ENCODE results near the gene TBL1XR1. TPM values are rescaled to one million over a fixed set of nuclear protein-coding genes. Genes with fewer than 3 reads are reported as not detected.

TBL1XR1 gene
- total RNA-seq, 1 donor from 2014 or later, result 372 TPM

DNA sequence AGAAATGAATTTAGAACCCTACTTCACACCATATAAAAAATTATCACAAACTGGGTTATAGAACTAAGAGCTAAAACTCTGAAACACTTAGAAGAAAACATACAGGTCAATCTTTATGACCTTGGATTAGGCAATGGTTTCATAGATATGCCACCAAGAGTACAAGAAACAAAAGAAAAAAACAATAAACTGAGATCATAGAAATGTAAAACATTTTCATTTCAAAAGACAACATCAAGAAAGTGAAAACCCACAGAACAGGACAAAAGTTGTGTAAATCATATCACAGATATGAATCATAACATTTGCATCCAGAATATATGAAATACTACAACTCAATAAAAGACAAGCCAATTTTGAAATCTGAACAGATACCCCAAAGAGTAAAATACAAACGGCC is 72.4 kb downstream of the TBL1XR1 start:
- CTCF ChIA-PET, result interaction anchor here (0.7 kb wide), 1 partner anchor 235 kb away, joined by 3 read pairs; no protein-coding TSS in a partner anchor
- POLR2A ChIA-PET, result interaction anchor here (1.6 kb wide), 1 partner anchor 235 kb away, joined by 3 read pairs; no protein-coding TSS in a partner anchor
- Mint-ChIP-seq H3K27ac (no peak overlapping the region), H3K9me3 (no peaks in the 10 kb centered on the region), H3K27me3 (no peaks in the 10 kb centered on the region), H3K4me3 (no peak overlapping the region), H3K36me3 (ENCODE audit: low read depth) (peaks cover 43% of the 10 kb centered on the region), H3K4me1 (peaks cover 75% of the 10 kb centered on the region)
- ATAC-seq (ENCODE audit: low read depth) (no peak), DNase-seq (no peak)
- no peak for TF ChIP-seq CTCF (IDR thresholded peaks at IDR 0.05)
- intact Hi-C loops (cut with micrococcal nuclease), result no loop called here

GRCh38 chr3:177123822-177124221 is 73.5 kb downstream of the TBL1XR1 start:
- Mint-ChIP-seq H3K27ac (no peak overlapping the region), H3K4me1 (peaks cover 78% of the 10 kb centered on the region), H3K9me3 (no peaks in the 10 kb centered on the region), H3K27me3 (no peaks in the 10 kb centered on the region), H3K36me3 (ENCODE audit: low read depth) (peaks cover 34% of the 10 kb centered on the region), H3K4me3 (no peak overlapping the region)
- intact Hi-C loops (cut with micrococcal nuclease), result loop anchor here (2.0 kb wide), 2 partner anchors 15 to 73 kb away; partner anchors contain the start of gene TBL1XR1
- no peak for ATAC-seq (ENCODE audit: low read depth)
- ChIA-PET POLR2A (interaction anchor here (1.6 kb wide), 1 partner anchor 236 kb away, joined by 3 read pairs; no protein-coding TSS in a partner anchor), CTCF (no interaction called here)
- DNase-seq, result no peak
- TF ChIP-seq CTCF (IDR thresholded peaks at IDR 0.05), result no peak

DNA sequence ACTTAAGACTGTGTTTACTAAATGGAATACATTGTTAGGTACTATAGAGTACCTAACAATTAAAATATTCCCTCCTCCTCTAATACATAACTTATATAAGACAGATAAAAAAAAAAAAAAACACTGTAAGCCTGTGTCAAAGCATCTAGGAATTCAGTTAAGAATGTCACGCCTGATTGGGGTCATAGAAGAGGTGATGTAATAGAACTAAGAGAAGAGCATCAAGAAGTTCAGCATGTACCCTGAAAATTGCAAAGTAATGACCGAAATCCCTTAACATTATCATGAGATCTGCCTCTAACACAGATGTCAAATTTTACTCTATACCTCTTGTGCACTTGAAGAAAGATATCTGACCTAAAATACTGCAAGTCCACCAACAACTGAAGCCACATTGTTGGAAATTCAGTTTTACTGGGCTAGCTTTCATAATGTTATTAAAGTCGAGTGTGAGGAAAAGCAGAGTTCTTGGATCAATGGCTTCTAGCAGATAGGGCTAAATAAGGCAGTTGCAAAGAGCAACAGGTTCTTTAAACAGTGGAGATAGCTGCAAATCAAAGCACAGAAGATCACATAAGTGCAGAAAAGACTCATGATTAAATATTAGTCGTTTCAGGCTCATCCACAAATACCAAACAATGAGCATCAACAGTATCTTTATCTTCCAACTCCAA is 75.0 kb downstream of the TBL1XR1 start:
- Mint-ChIP-seq H3K9me3 (no peaks in the 10 kb centered on the region), H3K4me1 (peaks cover 80% of the 10 kb centered on the region), H3K4me3 (no peak overlapping the region), H3K27ac (peak overlapping the region; percentile 19), H3K27me3 (no peaks in the 10 kb centered on the region), H3K36me3 (ENCODE audit: low read depth) (peaks cover 19% of the 10 kb centered on the region)
- intact Hi-C loops (cut with micrococcal nuclease), result loop anchor here (2.0 kb wide), 2 partner anchors 14 to 74 kb away; partner anchors contain the start of gene TBL1XR1
- CTCF ChIA-PET, result no interaction called here
- POLR2A ChIA-PET, result no interaction called here
- no peak for TF ChIP-seq CTCF (IDR thresholded peaks at IDR 0.05)
- no peak for ATAC-seq (ENCODE audit: low read depth)
- no peak for DNase-seq

- no peak for TF ChIP-seq CTCF (IDR thresholded peaks at IDR 0.05)
- no peaks in the 10 kb centered on the region for H3K27me3 Mint-ChIP-seq
- H3K9me3 Mint-ChIP-seq, result no peaks in the 10 kb centered on the region
- peaks cover 82% of the 10 kb centered on the region for H3K4me1 Mint-ChIP-seq
- peaks cover 18% of the 10 kb centered on the region for H3K36me3 Mint-ChIP-seq (ENCODE audit: low read depth)
- ATAC-seq (ENCODE audit: low read depth), result no peak
- ChIA-PET CTCF (no interaction called here), POLR2A (no interaction called here)
- no peak for DNase-seq
- H3K27ac Mint-ChIP-seq, result no peak overlapping the region
- no peak overlapping the region for H3K4me3 Mint-ChIP-seq
- intact Hi-C loops (cut with micrococcal nuclease), result no loop called here
Measured at GRCh38 chr3:177119829-177120228, 77.5 kb downstream of the TBL1XR1 start.

DNA sequence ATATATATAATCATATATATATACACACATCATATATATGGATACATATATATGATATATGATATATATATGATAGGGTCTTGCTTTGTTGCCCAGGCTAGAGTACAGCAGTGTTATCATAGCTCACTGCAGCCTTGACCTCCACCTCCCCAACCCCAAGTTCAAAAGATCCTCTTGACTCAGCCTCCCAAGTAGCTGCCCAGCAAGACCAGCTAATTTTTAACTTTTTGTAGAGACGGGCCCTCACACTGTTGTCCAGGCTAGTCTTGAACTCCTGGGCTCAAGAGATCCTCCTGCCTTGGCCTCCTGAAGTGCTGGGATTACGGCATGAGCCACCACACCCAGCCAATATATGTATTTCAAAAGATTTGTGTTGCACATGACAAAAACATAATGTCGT is 83.0 kb downstream of the TBL1XR1 start:
- no peak for TF ChIP-seq CTCF (IDR thresholded peaks at IDR 0.05)
- no peaks in the 10 kb centered on the region for H3K9me3 Mint-ChIP-seq
- ChIA-PET CTCF (no interaction called here), POLR2A (interaction anchor here (0.6 kb wide), 1 partner anchor 15 kb away, joined by 4 read pairs; no protein-coding TSS in a partner anchor)
- ATAC-seq (ENCODE audit: low read depth), result no peak
- peaks cover 83% of the 10 kb centered on the region for H3K4me1 Mint-ChIP-seq
- H3K27ac Mint-ChIP-seq, result no peak overlapping the region
- peaks cover 13% of the 10 kb centered on the region for H3K36me3 Mint-ChIP-seq (ENCODE audit: low read depth)
- H3K27me3 Mint-ChIP-seq, result no peaks in the 10 kb centered on the region
- no peak overlapping the region for H3K4me3 Mint-ChIP-seq
- DNase-seq, result no peak
- intact Hi-C loops (cut with micrococcal nuclease), result no loop called here
